HG02610 (cell line): ENCODE results near the gene SNRNP35.
"Not testable (repeated sequence)": the region's sequence is repeated elsewhere in the genome, so short reads cannot be mapped to it uniquely, and the experiment has no call there.

ENCODE experiments used
- ATAC-seq: cut with Tn5 transposase; IDR thresholded peaks from one replicate; pipeline ENCODE4 v1.9.1; 2021; ENCODE audit warnings: mild to moderate bottlenecking, moderate library complexity; ENCODE audit not compliant: unreplicated experiment

The SNRNP35 gene

DNA sequence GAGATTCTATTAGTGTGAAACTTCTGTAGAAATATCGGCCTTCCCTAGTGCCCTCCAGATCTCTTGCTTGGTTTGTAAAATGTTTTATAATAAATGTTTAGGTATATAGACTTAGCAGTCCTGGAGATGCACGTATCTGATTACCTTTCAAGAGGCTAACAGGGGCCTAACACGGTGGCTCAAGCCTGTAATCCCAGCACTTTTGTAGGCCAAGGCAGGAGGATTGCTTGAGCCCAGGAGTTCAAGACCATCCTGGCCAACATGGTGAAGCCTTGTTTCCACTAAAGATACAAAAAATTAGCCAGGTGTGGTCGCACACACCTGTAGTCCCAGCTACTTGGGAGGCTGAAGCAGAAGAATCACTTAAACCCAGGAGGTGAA lies 11.6 kb upstream of the SNRNP35 start:
- ATAC-seq: no peak

DNA sequence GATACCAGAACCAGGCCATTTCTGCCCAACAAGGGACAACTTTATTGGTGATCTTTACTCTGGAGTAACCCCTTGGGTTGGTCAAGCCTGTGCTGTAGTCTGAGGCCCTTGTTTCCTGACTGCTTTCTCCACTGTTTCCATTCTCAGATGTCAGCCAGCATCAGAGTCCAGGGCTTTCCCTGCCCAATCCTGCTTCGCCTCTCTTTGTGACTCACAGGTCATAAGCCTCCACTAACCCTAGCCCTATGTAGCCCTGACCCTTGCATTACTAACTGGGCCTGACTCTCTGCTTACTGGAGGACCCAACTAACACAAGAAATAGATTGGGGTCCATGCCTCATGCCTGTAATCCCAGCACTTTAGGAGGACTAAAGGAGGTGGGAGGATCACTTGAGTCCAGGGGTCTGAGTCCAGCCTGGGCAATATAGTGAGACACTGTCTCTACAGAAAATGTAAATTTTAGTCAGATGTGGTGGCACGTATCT lies 8.6 kb upstream of the SNRNP35 start:
- ATAC-seq: no peak

DNA sequence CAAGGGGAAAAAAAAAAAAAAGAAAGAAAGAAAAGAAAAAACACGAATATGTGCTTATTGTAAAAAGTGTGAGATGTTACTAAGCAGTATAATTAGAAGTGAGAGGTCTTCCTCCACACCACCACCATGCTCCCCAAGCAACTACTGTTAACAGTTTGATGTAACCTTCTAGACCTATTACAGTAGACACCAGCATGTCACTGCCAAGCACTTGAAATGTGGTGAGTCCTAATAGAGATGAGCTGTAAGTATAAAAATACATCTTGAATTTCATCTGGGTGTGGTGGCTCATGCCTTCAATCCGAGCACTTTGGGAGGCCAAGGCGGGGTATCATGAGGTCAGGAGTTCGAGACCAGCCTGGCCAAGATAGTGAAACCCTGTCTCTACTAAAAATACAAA lies 8.1 kb upstream of the SNRNP35 start:
- ATAC-seq: no peak

DNA sequence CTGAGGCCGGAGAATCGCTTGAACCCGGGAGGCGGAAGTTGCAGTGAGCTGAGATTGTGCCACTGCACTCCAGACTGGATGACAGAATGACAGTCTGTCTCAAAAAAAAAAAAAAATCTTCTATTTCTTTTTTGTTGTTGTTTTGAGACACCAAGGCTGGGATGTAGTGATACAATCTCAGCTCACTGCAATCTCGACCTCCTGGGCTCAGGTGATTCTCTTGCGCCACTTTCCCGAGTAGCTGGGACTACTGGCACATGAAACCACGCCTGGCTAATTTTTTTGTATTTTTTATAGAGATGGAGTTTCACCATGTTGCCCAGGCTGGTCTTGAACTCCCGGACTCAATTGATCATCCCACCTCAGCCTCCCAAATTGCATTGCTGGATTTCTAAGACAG lies 7.3 kb upstream of the SNRNP35 start:
- ATAC-seq: no peak

DNA sequence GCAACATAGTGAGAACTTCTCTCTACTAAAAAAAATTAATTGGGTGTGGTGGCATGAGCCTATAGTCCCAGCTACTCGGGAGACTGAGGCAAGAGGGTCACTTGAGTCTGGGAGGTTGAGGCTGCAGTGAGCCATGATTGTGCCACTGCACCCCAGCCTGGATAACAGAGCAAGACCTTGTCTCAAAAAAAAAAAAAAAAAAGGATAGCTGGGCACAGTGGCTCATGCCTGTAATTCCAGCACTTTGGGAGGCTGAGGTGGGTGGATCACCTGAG lies 5.7 kb upstream of the SNRNP35 start:
- ATAC-seq: not testable (repeated sequence)

DNA sequence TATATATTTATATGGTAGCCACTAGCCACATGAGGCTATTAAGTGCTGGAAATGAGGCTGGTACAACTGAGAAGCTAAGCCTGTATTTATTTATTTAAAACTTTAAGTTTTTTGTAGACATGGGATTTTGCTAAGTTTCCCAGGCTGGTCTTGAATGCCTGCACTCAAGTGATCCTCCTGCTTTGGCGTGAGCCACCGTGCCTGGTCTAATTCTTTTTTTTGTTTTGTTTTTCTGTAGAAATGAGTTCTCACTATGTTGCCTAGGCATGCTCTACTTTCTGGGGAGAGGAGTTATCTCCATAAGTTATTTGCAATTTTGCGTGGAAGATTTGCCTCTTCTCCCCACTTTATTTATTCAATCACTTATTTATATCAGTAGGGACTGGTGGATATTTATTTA lies 4.8 kb upstream of the SNRNP35 start:
- ATAC-seq: no peak

DNA sequence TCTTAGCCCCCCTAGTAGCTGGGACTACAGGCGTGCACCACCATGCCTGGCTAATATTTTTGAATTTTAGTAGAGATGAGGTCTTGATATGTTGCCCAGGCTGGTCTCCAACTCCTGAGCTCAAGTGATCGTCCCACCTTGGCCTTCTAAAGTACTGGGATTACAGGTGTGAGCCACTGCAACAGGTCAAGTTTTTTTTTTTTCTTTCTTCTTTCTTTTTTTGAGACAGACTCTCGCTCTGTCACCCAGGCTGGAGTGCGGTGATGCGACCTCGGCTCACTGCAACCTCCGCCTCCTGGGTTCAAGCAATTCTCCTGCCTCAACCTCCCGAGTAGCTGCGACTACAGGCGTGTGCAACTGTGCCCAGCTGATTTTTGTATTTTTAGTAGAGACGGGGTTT lies 5.2 kb downstream of the SNRNP35 start:
- not testable (repeated sequence) for ATAC-seq

DNA sequence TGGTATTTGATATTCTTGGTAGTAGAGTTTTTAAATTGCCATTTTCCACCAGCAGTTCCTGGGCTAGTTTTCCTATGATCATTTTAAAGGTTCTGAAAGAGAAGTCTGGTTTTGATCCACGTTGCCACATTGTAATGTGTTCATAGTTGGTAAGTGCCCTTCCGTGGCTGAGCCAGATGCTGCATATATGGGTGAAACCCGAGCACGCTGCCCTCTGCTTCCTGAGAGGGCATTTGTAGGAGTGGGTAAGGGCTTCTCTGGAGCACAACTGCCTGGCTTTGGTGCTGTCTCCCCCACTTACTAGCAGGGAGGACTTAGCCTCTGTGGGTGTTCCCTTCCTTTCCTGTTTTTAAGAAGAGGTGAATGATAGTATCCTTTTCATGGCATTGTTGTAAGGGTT lies 7.1 kb downstream of the SNRNP35 start:
- no peak for ATAC-seq

DNA sequence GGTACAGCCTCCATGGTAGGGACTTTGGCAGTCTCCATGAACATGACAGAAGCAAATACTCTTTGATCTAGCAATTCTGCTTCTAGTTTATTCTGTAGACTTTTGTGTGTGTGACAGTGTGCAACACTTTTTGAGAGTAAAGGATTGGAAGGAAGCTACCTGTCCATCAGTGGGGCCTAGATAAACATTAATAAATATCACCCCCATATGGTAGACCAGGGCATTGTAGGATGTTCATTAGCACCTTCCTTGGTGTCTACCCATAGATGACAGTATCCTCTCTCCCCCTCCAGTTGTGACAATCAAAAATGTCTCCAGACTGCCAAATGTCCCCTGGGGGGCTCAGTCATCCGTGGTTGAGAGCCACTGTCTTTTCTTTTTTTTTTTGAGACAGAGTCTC lies 10.8 kb downstream of the SNRNP35 start:
- peak; percentile 50 for ATAC-seq

DNA sequence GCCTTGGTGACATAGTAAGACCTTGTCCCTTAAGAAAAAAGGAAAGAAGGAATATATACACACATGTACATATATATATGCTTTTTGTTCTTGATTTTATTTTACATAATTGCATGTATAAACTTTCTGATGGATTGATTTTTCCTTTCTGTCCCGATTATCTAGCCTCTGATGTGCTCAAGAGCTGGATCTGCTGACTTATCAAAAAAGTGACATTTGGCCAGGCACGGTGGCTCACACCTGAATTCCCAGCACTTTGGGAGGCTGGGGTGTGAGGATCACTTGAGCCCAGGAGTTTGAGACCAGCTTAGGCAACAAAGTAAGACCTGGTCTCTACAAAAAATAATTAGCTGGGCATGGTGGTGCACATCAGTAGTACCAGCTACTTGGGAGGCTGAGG lies 12.0 kb downstream of the SNRNP35 start:
- ATAC-seq: no peak

DNA sequence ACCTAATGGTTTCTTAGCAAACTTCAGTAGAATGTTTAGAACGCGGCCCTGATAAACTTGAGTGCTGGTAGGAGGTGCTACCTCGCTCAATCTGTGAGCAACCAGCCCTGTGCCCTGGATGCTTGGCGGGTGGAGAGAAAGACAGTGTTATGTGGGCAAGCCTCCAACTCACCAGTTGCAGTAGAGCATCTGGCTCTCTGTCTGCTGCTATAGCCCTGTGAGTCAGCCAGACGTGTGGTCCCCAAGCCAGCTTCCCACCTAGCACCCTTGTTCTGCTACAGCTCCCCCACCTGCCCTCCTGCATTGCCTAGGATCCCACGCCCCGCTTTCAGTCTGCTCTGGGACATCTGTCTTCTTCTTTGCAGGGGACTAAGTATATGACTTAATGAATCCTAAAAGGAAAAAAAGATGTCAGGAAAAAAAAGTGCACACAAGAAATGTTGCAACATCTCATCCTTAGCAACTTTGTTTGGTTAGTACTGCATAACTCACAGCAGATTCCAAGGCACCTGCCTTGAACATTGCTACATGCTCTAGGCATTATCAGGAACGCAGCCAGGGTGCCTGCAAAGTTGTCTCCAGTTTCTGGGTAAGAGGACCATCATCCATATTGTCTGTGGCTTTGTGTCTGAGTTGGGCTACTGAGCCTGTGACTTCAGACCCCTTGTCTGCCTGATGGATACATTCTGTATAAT lies 13.6 kb downstream of the SNRNP35 start:
- ATAC-seq: no peak

DNA sequence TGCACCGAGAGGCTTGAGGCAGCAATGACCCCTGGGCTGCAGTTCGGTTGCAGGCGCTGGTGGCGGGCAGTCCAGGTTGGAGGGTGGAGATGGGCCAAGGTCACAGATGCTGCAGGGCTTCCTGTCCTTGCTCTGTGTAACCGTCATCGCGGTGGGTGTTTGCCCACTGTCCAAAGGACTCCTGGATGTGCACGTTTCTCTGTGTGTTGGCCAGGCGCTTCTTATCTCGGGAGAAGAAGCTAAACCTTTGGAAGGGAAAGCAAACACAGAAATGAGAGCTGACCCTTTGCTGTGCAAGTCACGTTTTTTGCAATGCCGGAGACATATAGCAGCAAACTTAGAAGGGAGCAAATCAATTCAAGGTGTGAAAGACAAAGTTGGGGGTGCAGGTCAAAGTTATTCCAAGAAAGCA lies 14.5 kb downstream of the SNRNP35 start:
- ATAC-seq: no peak

DNA sequence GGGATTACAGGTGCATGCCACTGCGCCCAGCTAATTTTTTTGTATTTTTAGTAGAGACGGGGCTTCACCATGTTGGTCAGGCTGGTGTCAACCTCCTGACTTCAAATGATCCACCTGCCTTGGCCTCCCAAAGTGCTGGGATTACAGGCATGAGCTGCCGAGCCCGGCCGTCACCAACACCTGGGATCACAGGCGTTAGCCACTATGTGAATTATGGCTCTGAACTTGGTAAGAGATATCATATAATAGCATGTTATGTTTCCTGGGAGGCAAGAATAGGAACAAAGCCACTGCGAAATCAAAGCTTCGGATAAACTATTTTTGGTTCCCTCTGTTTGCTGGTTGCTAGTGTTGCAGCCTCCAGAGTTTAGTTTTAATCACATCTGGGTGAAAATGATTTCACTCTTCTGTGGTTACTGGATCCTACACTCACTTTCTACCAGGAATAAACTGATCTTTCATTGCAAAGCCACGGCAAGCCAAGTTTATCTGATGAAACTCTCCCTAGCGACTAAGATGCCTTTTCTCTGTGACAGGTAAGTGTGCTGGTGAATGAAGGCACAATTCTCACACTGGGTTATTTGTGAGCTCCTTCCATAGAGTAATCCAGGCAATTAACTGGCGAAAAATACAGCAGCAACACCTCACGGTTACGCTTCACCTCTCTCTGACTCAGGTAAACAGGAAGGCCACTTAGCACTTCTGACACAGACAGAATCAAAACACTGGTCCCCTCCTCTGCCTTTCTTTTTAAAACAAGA lies 16.7 kb downstream of the SNRNP35 start:
- ATAC-seq: no peak

DNA sequence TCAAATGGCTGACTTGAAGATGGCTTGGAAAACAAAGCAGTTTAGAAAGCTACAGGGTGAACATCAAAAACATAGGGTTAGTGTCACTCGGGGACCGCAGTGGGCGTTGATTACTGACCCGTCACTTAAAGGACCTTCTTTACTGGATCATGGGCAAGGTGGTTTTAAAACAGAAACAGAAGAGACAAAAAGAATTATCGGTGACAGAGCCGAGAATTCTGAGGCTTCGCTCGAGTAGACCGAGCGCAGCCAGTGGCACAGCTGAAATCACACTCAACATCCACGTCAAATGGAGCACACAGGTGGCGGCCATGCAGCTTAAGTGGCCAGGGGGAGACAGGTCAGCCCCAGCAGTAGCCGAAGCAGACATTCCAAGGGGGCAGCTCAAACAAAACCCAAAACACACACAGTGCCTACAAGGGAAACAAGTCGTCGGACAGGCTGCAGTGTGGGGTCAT lies 17.3 kb downstream of the SNRNP35 start:
- no peak for ATAC-seq

DNA sequence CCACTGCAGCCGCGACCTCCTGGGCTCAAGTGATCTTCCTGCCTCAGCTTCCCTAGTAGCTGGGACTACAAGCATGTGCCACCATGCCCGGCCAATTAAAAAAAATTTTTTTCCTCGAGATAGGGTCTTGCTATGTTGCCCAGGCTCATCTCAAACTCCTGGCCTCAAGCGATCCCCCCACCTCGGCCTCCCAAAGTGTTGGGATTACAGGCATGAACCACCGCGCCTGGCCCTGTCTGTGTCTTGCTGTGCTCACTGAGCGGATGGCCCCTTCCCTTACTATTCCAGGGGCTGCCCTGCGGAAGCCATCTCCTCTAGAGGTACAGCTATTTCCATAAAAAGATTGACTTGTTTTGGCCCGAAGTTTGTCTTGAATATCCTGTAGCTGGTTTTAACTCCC lies 20.1 kb downstream of the SNRNP35 start:
- no peak for ATAC-seq

DNA sequence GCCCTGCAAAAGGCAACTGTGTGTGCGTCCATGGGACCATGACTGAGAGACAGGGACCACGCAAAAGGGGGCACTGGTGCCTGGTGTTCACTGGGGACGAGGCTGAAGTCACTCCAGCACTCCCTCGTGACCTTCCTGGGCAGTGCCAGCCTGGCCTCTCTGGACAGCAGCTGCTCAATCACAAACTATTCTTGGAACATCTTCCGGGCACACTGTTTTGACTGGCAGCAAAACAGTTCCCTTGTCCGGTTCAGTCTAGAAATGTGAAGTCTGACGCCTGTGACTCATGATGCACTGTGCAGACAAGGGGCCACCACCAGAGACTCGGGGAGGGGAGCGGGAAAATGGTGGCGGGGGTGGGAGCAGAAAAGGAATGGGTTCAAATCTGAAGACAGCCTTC lies 20.8 kb downstream of the SNRNP35 start:
- ATAC-seq: no peak

DNA sequence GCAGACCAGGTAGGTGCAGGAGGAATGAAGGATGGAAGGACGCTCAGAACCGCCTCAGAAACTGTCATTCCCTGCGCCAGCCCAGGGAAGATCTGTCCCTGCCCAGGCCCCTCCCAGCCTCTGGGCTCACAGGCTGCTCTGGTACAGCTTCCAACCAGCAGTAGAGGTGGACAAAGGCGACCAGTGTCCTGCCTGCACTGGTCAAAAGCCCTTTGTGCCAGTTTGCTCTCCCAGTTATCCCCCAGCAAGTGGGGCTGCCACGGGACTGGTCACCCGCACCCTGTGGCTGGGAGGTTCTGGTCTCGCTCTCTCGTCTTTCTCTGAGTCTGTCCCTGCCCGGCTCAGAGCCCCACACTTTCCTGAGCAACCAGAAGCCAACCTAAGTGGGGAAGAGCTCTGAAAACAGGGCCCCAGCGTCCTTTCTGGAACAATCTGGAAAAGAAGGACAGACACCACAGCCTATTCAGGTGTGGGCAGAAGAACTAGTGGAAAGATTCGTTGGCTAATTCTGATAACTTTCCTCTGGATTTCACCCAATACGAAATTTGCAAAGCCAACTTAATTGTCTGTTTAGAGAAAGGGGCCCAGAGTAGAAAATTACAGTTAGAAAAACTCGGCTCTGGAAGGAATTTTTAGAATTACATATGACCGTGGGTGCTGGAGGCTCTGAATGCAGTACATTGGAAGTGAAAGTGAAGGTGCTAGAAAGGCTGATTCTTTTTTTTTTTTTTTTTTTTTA lies 21.7 kb downstream of the SNRNP35 start:
- ATAC-seq: no peak

DNA sequence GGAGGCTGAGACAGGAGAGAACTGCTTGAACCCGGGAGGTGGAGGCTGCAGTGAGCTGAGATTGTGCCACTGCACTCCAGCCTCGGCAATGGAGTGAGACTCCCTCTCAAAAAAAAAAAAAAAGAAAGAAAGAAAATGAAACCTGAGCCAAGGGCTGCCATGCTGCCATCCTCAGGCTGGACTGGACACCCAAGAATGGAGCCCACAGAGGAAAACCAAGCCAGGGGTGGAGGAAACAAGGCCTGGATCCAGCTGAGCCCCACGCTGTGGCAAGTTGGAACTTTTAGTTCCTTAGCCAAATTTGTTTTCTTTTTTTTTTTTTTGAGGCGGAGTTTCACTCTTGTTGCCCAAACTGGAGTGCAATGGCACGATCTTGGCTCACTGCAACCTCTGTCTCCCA lies 23.3 kb downstream of the SNRNP35 start:
- not testable (repeated sequence) for ATAC-seq

DNA sequence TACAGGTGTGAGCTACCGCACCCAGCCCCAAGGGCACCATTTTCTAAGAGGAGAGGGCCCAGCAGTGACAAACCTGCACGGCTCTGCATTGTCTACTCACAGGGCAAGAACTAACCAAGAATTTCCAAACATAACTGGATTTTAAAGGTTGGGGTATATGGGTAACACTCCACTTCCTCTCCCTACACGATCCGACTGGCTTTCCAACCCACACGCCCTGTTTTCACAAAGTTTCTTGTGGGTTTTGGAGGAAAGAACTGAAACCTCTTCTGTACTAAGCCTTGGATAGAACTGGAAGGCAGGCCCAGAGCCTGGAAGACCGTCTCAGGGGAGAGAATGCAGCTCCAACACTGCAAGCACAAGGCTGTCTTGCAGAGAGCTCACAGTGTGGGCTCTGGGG lies 24.9 kb downstream of the SNRNP35 start:
- ATAC-seq: no peak

DNA sequence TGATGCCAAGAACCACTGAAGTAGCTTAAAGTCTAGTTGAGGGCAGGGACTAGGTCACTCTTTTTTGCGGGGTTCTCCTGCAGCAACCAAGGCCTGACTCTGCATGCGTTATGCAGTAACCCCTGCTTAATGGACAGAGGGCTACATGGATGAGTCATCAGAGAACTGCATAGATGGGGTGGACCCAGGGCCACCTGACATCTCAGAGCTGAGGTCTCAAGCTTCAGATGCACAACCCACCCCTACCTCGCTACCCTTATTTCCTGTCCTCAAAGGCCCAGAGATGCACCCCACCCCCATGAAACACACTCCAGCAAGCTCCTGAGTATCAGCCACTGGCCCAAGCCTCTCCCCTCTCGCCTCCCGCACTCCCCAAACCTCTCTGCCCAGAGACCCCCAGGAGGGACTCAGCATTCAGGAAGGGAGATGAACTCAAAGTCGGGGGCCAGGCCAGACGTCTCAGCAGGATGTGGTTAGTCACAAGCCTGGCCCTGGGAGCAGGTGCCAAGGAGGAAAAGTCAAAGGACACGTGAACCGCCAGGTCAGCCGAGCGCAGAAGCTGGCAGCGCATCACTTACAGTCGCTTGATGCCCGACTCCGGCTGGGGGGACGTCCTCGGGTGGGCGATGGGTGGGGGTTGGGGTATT lies 25.8 kb downstream of the SNRNP35 start:
- ATAC-seq: no peak

DNA sequence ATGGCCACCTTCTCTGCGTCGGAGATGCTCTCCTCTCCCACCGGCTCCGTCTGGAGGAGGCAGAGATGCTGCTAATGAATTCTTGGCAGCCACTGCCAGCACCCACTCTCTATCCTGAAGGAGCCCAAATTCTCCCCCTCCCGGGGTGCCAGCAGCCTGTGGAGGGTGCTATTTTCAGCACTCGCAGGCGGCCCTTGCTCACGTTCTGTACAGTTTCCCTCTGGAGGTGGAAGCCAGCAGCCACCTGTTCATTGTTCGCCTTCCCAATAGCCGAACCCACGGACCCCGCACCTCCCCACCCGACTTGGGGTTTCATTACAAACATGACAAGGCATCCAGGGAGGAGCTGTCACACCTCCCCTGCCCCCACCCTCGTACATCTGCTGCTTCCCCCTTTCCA lies 27.8 kb downstream of the SNRNP35 start:
- ATAC-seq: no peak
